ENCODE data around the gene POLR3GL. TPM values are rescaled to one million over a fixed set of nuclear protein-coding genes. Genes with fewer than 3 reads are reported as not detected.
"Not testable (repeated sequence)": the region's sequence is repeated elsewhere in the genome, so short reads cannot be mapped to it uniquely, and the experiment has no call there.

Gene POLR3GL
- polyA plus RNA-seq, 1 donor from 2014 or later, result 38.6 TPM

- Histone ChIP-seq H3K27me3 (ENCODE audit: insufficient read depth, low read depth, low read length) (peaks cover 17% of the 10 kb centered on the region), H3K27ac (ENCODE audit: low read length) (no peak overlapping the region), H3K4me2 (ENCODE audit: low read length) (no peak overlapping the region), H3K9me2 (ENCODE audit: insufficient read depth, low read length) (no peaks in the 10 kb centered on the region), H3K79me2 (replicated peaks; ENCODE audit: insufficient read depth, low read length) (no peaks in the 10 kb centered on the region), H3K4me3 (ENCODE audit: low read length) (no peak overlapping the region), H4K20me1 (ENCODE audit: insufficient read depth) (no peaks in the 10 kb centered on the region), H3K9me3 (ENCODE audit: low read length) (no peaks in the 10 kb centered on the region), H3F3A (ENCODE audit: insufficient read depth, low read length, poor library complexity, severe bottlenecking) (no peaks in the 10 kb centered on the region), H3K36me3 (ENCODE audit: insufficient read depth, low read length) (no peaks in the 10 kb centered on the region), H3K9ac (ENCODE audit: low read length) (no peak overlapping the region), H2AFZ (ENCODE audit: low read depth, low read length) (no peak overlapping the region)
- TF ChIP-seq, protein P1, sequence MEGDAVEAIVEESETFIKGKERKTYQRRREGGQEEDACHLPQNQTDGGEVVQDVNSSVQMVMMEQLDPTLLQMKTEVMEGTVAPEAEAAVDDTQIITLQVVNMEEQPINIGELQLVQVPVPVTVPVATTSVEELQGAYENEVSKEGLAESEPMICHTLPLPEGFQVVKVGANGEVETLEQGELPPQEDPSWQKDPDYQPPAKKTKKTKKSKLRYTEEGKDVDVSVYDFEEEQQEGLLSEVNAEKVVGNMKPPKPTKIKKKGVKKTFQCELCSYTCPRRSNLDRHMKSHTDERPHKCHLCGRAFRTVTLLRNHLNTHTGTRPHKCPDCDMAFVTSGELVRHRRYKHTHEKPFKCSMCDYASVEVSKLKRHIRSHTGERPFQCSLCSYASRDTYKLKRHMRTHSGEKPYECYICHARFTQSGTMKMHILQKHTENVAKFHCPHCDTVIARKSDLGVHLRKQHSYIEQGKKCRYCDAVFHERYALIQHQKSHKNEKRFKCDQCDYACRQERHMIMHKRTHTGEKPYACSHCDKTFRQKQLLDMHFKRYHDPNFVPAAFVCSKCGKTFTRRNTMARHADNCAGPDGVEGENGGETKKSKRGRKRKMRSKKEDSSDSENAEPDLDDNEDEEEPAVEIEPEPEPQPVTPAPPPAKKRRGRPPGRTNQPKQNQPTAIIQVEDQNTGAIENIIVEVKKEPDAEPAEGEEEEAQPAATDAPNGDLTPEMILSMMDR (IDR thresholded peaks at IDR 0.05; ENCODE audit: poor library complexity, severe bottlenecking), result no peak
- TF ChIP-seq EP300 (conservative IDR thresholded peaks at IDR 0.05; ENCODE audit: poor library complexity, severe bottlenecking) (no peak), TAF1 (IDR thresholded peaks at IDR 0.05; ENCODE audit: low read depth) (no peak), POLR2AphosphoS5 (IDR thresholded peaks at IDR 0.05) (no peak), SMC3 (conservative IDR thresholded peaks at IDR 0.05; ENCODE audit: poor library complexity) (no peak), MXI1 (conservative IDR thresholded peaks at IDR 0.05; ENCODE audit: poor library complexity, severe bottlenecking) (no peak), RAD21 (conservative IDR thresholded peaks at IDR 0.05) (no peak), EZH2 (IDR thresholded peaks at IDR 0.05; ENCODE audit: borderline replicate concordance, insufficient read depth, low read length, poor library complexity, severe bottlenecking) (no peak)
- TF ChIP-seq, protein P2, sequence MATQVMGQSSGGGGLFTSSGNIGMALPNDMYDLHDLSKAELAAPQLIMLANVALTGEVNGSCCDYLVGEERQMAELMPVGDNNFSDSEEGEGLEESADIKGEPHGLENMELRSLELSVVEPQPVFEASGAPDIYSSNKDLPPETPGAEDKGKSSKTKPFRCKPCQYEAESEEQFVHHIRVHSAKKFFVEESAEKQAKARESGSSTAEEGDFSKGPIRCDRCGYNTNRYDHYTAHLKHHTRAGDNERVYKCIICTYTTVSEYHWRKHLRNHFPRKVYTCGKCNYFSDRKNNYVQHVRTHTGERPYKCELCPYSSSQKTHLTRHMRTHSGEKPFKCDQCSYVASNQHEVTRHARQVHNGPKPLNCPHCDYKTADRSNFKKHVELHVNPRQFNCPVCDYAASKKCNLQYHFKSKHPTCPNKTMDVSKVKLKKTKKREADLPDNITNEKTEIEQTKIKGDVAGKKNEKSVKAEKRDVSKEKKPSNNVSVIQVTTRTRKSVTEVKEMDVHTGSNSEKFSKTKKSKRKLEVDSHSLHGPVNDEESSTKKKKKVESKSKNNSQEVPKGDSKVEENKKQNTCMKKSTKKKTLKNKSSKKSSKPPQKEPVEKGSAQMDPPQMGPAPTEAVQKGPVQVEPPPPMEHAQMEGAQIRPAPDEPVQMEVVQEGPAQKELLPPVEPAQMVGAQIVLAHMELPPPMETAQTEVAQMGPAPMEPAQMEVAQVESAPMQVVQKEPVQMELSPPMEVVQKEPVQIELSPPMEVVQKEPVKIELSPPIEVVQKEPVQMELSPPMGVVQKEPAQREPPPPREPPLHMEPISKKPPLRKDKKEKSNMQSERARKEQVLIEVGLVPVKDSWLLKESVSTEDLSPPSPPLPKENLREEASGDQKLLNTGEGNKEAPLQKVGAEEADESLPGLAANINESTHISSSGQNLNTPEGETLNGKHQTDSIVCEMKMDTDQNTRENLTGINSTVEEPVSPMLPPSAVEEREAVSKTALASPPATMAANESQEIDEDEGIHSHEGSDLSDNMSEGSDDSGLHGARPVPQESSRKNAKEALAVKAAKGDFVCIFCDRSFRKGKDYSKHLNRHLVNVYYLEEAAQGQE (IDR thresholded peaks at IDR 0.05; ENCODE audit: borderline replicate concordance), result no peak
These were observed 58.1 kb downstream of the POLR3GL start for GRCh38 chr1:146022403-146023127.

DNA sequence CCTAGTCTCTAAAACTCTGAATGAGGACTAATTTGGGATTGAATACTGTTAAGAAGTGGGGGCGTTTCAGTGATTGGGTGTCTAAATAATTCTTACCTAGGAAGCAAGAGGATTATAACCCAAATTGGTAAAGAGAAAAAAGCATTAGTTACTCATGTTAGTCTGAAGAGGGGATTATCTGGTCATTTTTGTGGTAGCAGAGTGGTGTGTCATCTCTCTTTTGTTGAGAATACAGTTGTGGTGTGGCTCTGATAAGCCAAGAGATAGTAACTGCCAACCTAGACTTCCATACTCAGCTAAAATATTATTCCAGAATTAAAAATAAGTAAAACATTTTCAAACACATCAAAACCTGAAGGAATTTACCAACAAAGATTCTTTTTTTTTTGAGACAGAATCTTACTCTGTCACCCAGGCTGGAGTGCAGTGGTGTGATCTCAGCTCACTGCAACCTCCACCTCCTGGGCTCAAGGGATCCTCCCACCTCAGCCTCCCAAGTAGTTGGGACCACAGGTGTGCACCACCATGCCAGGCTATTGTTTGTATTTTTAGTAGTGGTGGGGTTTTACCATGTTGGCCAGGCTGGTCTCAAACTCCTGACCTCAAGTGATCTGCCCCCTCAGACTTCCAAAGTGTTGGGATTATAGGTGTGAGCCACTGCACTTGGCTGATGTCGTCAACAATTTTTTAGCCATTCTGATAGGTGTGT is 61.5 kb downstream of the POLR3GL start:
- H3K9me2 ChIP-seq (ENCODE audit: insufficient read depth, low read length); H2AFZ ChIP-seq (ENCODE audit: low read depth, low read length); H3K4me2 ChIP-seq (ENCODE audit: low read length); H4K20me1 ChIP-seq (ENCODE audit: insufficient read depth); H3K36me3 ChIP-seq (ENCODE audit: insufficient read depth, low read length); H3K27me3 ChIP-seq (ENCODE audit: insufficient read depth, low read depth, low read length); H3K9ac ChIP-seq (ENCODE audit: low read length); H3K27ac ChIP-seq (ENCODE audit: low read length); H3F3A ChIP-seq (ENCODE audit: insufficient read depth, low read length, poor library complexity, severe bottlenecking); H3K79me2 ChIP-seq (replicated peaks; ENCODE audit: insufficient read depth, low read length); H3K9me3 ChIP-seq (ENCODE audit: low read length); H3K4me3 ChIP-seq (ENCODE audit: low read length): not testable (repeated sequence)

DNA sequence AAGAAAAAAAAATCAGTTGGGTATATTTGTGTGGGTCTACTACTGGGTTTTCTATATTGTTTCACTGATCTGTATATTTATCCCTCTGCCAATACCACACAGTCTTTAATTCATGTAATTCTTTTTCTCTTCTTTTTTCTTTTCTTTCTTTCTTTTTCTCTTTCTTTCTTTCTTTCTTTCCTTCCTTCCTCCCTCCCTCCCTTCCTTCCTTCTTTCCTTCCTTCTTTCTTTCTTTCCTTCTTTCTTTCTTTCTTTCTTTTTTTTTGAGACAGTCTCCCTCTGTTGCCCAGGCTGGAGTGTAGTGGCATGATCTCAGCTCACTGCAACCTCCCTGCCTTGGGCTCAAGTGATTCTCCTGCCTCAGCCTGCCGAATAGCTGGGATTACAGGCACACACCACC is 62.2 kb downstream of the POLR3GL start:
- not testable (repeated sequence) for H3K9ac ChIP-seq (ENCODE audit: low read length); H3K4me3 ChIP-seq (ENCODE audit: low read length); H2AFZ ChIP-seq (ENCODE audit: low read depth, low read length); H3F3A ChIP-seq (ENCODE audit: insufficient read depth, low read length, poor library complexity, severe bottlenecking); H3K9me2 ChIP-seq (ENCODE audit: insufficient read depth, low read length); H4K20me1 ChIP-seq (ENCODE audit: insufficient read depth); H3K9me3 ChIP-seq (ENCODE audit: low read length); H3K79me2 ChIP-seq (replicated peaks; ENCODE audit: insufficient read depth, low read length); H3K4me2 ChIP-seq (ENCODE audit: low read length); H3K27me3 ChIP-seq (ENCODE audit: insufficient read depth, low read depth, low read length); H3K27ac ChIP-seq (ENCODE audit: low read length); H3K36me3 ChIP-seq (ENCODE audit: insufficient read depth, low read length)
